ENCODE data around the gene DUSP9. TPM values are rescaled to one million over a fixed set of nuclear protein-coding genes. Genes with fewer than 3 reads are reported as not detected.
"Not testable (repeated sequence)": the region's sequence is repeated elsewhere in the genome, so short reads cannot be mapped to it uniquely, and the experiment has no call there.

Gene DUSP9
- total RNA-seq, 1 donor from 2014 or later: not detected

GRCh38 chrX:153692003-153692402 lies 45.0 kb downstream of the DUSP9 start:
- no peak for TF ChIP-seq CTCF (IDR thresholded peaks at IDR 0.05)
- DNase-seq: no peak
- no peak for ATAC-seq (ENCODE audit: low read depth)
- intact Hi-C loops (cut with micrococcal nuclease): no loop called here
- Mint-ChIP-seq H3K4me1 (no peaks in the 10 kb centered on the region), H3K36me3 (ENCODE audit: low read depth) (peaks cover 13% of the 10 kb centered on the region), H3K4me3 (no peak overlapping the region), H3K9me3 (no peaks in the 10 kb centered on the region), H3K27me3 (peaks cover 3% of the 10 kb centered on the region), H3K27ac (no peak overlapping the region)
- POLR2A ChIA-PET: no interaction called here
- CTCF ChIA-PET: no interaction called here

GRCh38 chrX:153692611-153693156 lies 45.7 kb downstream of the DUSP9 start:
- DNase-seq: no peak
- no peak for ATAC-seq (ENCODE audit: low read depth)
- no peaks in the 10 kb centered on the region for H3K4me1 Mint-ChIP-seq
- H3K36me3 Mint-ChIP-seq (ENCODE audit: low read depth): peaks cover 20% of the 10 kb centered on the region
- ChIA-PET POLR2A (no interaction called here), CTCF (no interaction called here)
- H3K9me3 Mint-ChIP-seq: no peaks in the 10 kb centered on the region
- intact Hi-C loops (cut with micrococcal nuclease): no loop called here
- H3K27me3 Mint-ChIP-seq: peaks cover 3% of the 10 kb centered on the region
- no peak overlapping the region for H3K4me3 Mint-ChIP-seq
- no peak overlapping the region for H3K27ac Mint-ChIP-seq
- no peak for TF ChIP-seq CTCF (IDR thresholded peaks at IDR 0.05)

GRCh38 chrX:153693216-153694086 lies 46.4 kb downstream of the DUSP9 start:
- TF ChIP-seq CTCF (IDR thresholded peaks at IDR 0.05): no peak
- DNase-seq (no peak), ATAC-seq (ENCODE audit: low read depth) (no peak)
- Mint-ChIP-seq H3K36me3 (ENCODE audit: low read depth) (peaks cover 27% of the 10 kb centered on the region), H3K27ac (no peak overlapping the region), H3K4me3 (no peak overlapping the region), H3K4me1 (no peaks in the 10 kb centered on the region), H3K27me3 (peaks cover 3% of the 10 kb centered on the region), H3K9me3 (no peaks in the 10 kb centered on the region)
- intact Hi-C loops (cut with micrococcal nuclease): no loop called here
- ChIA-PET CTCF (no interaction called here), POLR2A (no interaction called here)

- H3K36me3 Mint-ChIP-seq (ENCODE audit: low read depth): peaks cover 31% of the 10 kb centered on the region
- H3K9me3 Mint-ChIP-seq; intact Hi-C loops (cut with micrococcal nuclease); H3K27me3 Mint-ChIP-seq; H3K27ac Mint-ChIP-seq; DNase-seq; H3K4me3 Mint-ChIP-seq; H3K4me1 Mint-ChIP-seq; CTCF ChIA-PET; POLR2A ChIA-PET; ATAC-seq (ENCODE audit: low read depth): not testable (repeated sequence)
Measured at GRCh38 chrX:153694256-153694655, 47.3 kb downstream of the DUSP9 start.

GRCh38 chrX:153694687-153695270 lies 47.8 kb downstream of the DUSP9 start:
- H3K4me3 Mint-ChIP-seq: no peak overlapping the region
- no peaks in the 10 kb centered on the region for H3K4me1 Mint-ChIP-seq
- intact Hi-C loops (cut with micrococcal nuclease): no loop called here
- ATAC-seq (ENCODE audit: low read depth) (no peak), DNase-seq (no peak)
- H3K9me3 Mint-ChIP-seq: no peaks in the 10 kb centered on the region
- peaks cover 1% of the 10 kb centered on the region for H3K27me3 Mint-ChIP-seq
- CTCF ChIA-PET: no interaction called here
- TF ChIP-seq CTCF (IDR thresholded peaks at IDR 0.05): no peak
- POLR2A ChIA-PET: no interaction called here
- H3K36me3 Mint-ChIP-seq (ENCODE audit: low read depth): peaks cover 31% of the 10 kb centered on the region
- no peak overlapping the region for H3K27ac Mint-ChIP-seq
